ENCODE results near the gene SCAI.
"Not testable (repeated sequence)": the region's sequence is repeated elsewhere in the genome, so short reads cannot be mapped to it uniquely, and the experiment has no call there.

SCAI gene

DNA sequence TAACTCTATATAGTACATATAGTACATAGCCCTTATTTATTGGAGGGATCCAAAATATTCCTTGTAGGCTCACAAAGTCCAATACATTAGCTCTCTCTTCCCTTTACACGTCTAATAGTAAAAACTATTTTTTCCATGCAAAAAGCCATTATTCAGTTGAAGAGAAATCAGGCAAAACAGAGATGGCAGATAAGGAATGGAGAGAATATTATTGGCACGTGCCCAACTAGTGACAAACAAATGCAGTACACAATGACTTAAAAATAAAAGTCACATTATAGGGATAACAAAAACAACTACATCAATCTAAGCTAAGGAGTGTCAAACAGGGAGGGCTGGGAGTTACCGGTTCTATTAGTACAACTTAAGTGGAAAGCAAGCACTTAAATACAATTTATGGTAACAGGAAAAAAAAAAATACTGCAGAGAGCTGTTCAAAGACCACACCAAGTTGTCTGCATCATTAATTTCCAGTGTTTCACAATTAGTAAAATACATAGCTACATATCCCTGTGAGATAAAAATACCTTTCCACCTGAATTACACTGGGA is 4.1 kb upstream of the SCAI start:
- DNase-seq = no peak

DNA sequence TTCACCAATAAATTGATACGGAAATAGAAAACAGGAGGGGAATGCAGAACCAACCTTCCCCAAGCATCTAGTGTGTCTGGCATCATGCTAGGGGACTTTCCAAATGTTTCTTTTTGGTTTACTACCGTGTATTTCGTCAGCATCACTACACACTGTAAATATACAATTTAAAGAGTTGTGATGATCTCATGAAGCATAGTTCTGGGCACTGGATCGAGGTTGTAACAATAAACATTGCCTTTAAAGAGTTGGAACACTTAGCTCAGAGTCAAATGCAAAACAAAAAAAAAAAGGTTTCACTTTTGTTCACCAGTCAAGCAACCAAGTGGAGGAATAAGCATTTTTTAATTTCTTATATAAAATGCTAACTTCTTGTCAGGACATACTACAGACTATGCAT is 2.9 kb upstream of the SCAI start:
- DNase-seq = no peak

DNA sequence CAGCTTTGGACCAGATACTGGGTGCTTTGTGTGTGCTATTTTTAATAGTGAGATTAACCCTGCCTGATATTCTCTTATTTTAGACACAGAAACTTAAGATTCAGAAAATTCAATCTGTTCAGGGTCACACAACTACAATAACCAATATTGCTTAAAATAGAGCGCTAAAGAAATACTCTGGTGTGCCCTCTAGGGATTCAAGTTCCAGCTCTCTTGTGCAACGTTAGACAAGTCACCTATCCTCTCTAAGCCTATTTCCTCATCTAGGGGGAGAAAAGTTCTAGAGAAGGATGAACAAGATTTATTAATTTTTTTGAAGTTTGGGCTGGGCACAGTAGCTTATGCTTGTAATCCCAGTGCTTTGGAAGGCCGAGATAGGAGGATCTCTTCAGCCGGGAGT is 2.1 kb upstream of the SCAI start:
- no peak for DNase-seq

DNA sequence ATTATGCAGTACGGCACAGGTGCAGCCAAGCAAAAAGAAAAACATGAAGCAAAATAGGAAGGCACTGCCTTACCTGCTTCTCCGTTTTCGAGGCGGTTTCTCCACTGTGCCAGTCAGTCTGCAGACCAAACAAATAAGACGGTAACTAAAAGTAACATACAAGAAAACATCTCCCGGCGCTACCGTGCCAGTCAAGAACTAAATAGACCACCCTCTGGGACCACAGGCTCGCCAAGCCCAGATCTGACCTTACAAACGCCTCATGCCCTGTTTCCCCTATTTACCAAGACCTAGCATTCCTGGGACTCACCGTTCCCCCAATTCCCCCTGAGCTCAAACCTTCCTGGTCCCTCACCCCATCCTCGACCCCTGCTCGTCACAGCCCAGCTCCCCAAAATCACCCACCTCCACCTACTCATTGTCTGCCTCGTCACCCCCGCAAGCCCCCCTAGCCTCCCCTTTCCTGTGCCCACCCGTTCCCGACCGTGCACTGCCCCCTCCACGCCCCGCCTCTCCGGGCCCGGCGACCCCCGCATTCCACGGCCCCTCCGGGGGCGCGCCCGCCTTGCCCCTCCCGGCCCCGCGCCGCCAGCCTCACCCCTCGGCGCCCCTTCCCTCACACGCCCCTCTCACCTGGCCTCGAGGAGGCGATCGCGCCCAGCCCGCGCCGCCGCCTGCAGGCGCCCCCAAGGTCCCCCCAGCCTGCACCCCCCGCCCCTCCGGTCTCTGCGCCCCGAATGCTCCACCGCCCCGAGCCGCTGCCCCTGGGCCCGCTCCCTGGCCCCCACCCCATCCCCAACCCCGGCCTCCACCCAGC is 560 bp downstream of the SCAI start:
- no peak for DNase-seq

DNA sequence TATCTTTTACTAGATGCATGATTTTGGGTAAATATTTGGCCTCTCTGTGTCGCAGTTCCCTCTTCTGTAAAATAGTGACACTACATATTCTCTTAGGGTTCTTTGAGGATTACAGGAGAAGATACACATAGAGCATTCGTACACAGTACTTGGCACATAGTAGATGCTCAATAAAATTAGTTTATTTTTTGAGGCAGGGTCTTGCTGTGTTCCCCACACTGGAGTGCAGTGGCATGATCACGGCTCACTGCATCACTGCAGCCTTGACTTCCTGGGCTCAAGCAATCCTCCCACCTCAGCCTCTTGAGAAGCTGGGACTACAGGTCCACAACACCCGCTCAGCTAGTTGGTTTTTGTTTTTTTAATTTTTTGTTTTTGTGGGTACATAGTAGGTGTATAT is 1.6 kb downstream of the SCAI start:
- no peak for DNase-seq

DNA sequence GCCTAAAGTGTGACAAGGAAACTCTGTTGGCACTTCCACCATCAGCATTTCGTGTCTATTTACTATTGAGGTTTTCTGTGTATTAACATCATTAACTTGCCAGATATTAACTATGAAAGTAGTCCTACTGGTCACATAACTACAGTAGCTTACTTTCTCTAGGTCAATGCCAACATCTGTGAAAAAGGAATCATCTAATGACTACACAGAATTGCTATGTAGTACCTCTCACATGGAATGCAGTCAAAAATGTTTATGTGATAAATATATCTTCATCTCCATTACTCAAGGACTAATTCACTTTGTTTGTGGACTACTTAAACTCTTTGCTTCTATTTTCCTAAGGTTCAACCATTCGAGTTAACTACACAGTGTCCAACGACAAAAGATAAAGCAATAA is 2.1 kb downstream of the SCAI start:
- no peak for DNase-seq

DNA sequence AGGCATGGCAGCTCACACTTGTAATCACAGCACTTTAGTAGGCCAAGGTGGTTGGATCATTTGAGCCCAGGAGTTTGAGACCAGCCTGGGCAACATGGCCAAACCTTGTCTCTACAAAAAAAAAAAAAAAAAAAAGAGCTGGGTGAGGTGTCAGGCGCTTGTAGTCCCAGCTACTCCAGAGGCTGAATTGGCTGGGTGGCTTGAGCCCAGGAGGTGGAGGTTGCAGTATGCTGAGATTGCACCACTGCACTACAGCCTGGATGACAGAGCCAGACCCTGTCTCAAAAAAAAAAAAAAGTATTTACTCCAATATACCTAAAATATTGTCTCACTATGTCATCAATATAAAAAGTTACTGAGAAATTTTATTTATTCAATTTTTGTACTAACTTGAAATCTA is 2.8 kb downstream of the SCAI start:
- no peak for DNase-seq

DNA sequence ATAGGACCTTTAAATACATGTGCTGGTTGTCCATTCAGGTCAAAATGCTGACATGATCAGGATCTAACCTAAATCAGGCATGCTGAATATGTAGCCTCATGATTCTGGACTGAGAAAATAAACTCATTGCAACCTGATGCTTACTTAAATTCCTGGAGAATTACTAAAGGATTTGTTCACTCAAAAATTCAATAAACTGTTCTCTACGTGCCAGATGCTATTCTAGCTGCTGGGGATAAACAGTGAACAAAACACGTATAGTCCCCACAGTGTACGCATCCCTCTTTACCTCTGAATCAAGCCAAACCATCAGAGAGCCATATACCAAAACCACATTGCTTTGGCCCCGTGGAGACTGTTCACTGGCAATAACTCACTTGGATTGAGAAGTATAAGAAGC is 6.1 kb downstream of the SCAI start:
- no peak for DNase-seq

DNA sequence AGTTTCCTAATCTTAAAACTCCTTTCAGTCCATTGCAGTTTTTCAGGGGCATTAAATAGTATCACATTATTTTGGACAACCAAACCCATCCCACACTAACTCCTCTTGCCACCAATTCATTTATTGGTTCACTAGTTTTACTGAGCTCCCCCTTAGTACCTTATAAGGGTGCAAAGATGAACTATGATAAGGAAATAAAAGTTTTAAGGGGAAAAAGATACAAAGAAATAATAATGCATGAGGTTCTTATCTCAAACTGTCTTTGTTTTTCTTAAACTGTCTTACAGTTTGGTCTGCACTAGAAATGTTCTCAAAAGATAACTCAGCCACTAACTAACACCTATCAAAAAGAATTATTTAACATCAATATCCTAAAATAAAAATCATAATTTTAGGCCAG is 8.4 kb downstream of the SCAI start:
- DNase-seq = no peak

GRCh38 chr9:125133403-125134329 is 9.7 kb downstream of the SCAI start:
- no peak for DNase-seq

DNA sequence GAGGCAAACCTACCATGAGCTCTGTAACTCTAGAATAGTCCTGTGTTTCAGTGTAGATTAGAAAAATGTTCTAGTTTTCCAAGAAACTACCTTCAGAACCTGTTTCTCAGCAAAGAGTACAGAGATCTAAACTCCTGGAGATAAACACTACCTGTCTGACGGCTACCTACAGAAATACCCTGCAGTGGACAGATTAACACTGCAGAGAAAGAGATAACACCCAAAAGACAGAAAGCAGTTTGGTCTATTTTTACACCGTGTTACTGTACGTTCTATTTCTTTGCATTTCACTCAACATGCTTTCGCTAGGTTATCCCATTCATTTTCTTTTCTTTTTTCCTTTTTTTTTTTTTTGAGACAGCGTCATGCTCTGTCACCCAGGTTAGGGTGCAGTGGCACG is 11.6 kb downstream of the SCAI start:
- DNase-seq = no peak

DNA sequence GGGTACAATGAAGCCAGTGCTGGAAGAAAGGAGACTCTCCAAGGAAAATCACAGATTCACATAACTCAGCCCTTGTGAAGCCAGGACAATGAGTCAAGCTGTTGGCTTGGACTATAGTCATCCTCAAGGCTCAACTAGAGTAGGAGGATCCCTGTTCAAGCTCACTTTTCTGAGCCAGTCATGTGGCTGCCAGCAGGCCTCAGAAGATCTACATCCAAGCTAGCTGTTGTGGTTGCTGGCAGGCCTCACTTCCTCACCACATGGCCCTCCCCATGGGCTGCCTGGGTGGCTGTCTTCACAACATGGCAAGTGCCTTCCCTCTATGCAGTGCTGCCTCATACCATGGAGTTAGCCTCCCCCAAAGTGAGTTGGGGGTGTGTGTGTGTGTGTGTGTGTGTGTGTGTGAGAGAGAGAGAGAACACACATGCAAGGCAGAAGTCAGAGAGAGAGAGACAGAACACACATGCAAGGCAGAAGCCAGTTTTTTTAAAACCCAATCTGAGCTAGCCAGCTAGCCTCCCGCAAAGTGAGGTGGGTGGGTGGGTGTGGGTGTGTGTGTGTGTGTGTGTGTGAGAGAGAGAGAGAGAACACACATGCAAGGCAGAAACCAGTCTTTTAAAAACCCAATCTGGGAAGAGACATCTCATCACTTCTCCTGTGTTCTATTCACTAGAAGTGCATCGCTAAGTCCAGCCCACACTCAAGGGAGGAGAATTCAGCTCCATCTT is 17.1 kb downstream of the SCAI start:
- DNase-seq = peak; percentile 50

- DNase-seq = no peak
Observed at GRCh38 chr9:125125523-125125922, 17.8 kb downstream of the SCAI start.

DNA sequence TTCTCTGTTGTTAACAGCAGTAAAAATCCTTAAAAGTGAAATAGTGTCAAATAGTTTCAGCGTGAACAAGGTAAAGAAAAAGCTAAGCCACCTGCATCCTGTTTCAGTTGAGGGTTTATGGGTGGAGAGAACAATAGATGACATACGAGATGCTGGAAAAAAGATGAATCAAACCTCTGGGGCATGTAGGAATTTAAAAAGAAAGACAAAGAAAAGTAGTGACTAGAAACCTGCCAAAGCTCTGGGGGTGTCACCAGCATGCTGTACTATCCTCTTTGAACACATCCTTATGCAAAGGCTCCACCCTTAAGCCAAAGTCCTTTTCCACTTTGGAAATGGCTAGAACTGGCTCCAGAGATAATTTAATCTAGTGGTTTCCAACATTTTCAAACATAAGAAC is 22.2 kb downstream of the SCAI start:
- no peak for DNase-seq

DNA sequence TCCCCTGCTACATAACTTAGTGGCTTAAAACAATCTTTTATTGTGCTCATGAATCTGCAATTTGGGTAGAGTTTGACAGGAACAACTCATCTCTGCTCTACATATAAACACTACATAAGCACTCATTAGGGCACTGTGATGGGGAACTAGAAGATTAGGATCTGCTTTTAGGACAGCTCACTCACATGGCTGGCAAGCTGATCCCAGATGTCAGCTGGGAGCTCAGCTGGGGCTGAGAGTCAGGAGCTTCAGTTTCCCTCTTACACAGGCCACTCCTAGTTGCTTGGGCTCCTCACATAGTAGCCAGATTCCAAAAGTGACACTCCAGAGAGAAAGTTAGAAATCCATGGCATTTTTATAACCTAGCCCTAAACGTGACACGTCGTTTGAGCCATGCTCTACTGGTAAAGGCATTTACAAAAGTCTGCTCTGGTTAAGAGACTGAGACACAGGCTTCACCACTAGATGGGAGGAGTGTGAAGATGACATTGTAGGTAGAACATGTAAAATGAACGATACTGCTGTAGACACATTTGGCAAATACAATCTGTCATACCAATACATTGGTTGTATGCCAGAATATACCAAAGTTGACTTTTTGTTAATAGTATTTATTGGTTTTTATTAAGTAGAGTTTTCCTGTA is 23.6 kb downstream of the SCAI start:
- no peak for DNase-seq

DNA sequence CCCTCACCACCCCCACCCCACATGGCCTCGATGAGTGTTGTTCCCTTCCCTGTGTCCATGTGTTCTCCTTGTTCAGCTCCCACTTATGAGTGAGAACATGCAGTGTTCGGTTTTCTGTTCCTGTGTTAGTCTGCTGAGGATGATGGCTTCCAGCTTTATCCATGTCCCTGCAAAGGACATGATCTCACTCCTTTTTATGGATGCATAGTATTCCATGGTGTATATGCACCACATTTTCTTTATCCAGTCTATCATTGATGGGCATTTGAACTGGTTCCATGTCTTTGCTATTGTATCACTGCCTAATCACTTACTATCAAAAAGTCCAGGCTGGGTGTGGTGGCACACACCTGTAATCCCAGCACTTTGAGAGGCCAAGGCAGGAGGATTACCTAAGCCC is 24.6 kb downstream of the SCAI start:
- not testable (repeated sequence) for DNase-seq

GRCh38 chr9:125114503-125114902 is 28.8 kb downstream of the SCAI start:
- DNase-seq = not testable (repeated sequence)

GRCh38 chr9:125110464-125110863 is 32.9 kb downstream of the SCAI start:
- DNase-seq = no peak

GRCh38 chr9:125108541-125108940 is 34.8 kb downstream of the SCAI start:
- not testable (repeated sequence) for DNase-seq

GRCh38 chr9:125106285-125106893 is 36.9 kb downstream of the SCAI start:
- no peak for DNase-seq

DNA sequence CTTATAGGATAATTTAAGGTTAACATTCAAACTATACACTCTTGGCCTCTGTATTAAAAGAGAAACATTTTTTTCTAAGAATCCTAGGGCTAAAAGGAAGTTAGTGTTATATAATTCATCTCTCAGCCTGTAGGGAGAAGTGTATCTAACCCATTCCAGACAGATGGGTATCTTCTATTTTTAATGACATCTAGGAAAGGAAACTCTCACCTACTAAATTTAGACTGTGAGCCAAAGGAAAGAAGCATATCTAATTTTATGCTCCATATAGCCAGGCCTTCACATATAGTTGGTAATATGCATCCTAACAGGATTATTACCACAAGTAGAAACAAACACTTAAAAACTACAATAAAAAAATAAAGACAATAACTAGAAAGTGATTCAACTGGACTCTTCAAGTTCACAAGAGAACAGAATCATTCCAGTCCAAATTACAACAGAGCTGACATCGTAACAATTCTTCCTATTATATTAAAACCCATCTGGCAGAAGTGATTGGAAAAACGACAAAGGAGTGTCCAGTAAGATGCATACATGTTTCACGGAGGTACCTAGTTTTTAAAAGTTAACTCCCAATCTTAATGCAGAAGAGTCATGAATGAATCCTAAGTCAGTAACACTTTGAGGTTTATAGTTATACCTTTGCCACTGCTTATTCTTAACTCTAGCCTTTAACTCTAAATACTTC is 39.4 kb downstream of the SCAI start:
- DNase-seq = no peak

DNA sequence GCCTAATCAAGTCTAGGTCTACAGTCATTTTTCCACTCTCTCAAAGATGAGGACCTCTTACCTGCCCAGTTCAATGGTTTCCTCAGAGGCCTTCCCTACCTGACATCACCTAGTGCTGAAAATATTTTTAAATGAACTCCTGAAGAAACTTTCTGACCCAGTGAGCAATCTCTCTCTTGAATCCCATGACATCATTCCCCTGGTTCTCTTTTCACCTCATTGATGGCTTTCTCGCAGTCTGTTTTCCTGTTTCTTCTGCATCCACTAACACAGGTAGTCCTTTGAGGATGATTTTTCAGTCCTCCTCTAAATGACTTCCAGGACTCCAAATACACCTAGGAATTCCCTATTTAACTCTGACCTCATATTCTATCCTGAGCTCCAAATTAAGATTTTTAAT is 40.3 kb downstream of the SCAI start:
- no peak for DNase-seq

Data from activated T-cell treated with anti-CD3 and anti-CD28 coated beads for 4 hours (primary cell).